Mammary epithelial cell (primary cell): Measurements from ENCODE around the gene AKAP8L.

ENCODE experiments used
- CTCF ChIP-seq, 2 donors: IDR thresholded peaks in 1 of 2; conservative IDR thresholded peaks in 1 of 2; 2 replicates each; pipeline ENCODE4 v1.5.1; 2011 to 2012; ENCODE audit warnings: inconsistent platforms in 2 of 2, low read length in 2 of 2, mild to moderate bottlenecking in 2 of 2, control low read depth in 1 of 2, low read depth in 1 of 2; ENCODE audit not compliant: insufficient read depth in 1 of 2; ENCODE audit errors: extremely low read depth in 1 of 2
- EZH2 ChIP-seq: IDR thresholded peaks from 2 replicates; pipeline ENCODE4 v1.6.1; 2012; ENCODE audit warnings: low read length, inconsistent platforms, borderline replicate concordance

GRCh38 chr19:15399234-15399515 lies 19.6 kb downstream of the AKAP8L start:
- no peak for TF ChIP-seq CTCF (conservative IDR thresholded peaks at IDR 0.05 in 1 of 2, IDR thresholded peaks at IDR 0.05 in 1 of 2; ENCODE audit: extremely low read depth in 1 of 2, insufficient read depth in 1 of 2, low read depth in 1 of 2, low read length in 2 of 2)
- TF ChIP-seq EZH2: no peak
